ENCODE results near the gene APOA4. TPM values are rescaled to one million over a fixed set of nuclear protein-coding genes. Genes with fewer than 3 reads are reported as not detected.

Gene APOA4
- total RNA-seq, 1 donor from 2014 or later = not detected

DNA sequence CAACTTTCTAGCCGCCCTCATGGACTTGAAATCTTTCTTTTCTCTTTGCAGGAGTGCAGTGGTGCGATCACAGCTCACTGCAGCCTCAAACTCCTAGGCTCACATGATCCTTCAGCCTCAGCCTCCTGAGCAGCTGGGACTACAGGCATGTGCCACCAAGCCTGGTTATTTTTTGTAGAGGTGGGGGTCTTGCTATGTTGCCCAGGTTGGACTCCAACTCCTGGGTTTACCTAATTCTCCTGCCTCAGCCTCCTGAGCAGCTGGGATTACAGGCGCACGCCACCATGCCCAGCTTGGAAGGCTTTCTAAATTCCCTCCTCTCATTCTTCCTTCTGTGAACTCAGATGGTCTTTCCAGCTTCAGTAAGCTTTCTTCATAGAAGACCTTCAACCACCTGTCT lies 19.0 kb upstream of the APOA4 start:
- Mint-ChIP-seq H3K4me1 (peaks cover 14% of the 10 kb centered on the region), H3K9me3 (no peaks in the 10 kb centered on the region), H3K27me3 (ENCODE audit: low read depth) (no peaks in the 10 kb centered on the region), H3K27ac (ENCODE audit: unreplicated experiment) (no peak overlapping the region), H3K4me3 (no peak overlapping the region), H3K36me3 (ENCODE audit: low read depth) (peaks cover 14% of the 10 kb centered on the region)
- DNase-seq (ENCODE audit: low read depth, low spot score) = no peak
- no peak for TF ChIP-seq CTCF (conservative IDR thresholded peaks at IDR 0.05)

DNA sequence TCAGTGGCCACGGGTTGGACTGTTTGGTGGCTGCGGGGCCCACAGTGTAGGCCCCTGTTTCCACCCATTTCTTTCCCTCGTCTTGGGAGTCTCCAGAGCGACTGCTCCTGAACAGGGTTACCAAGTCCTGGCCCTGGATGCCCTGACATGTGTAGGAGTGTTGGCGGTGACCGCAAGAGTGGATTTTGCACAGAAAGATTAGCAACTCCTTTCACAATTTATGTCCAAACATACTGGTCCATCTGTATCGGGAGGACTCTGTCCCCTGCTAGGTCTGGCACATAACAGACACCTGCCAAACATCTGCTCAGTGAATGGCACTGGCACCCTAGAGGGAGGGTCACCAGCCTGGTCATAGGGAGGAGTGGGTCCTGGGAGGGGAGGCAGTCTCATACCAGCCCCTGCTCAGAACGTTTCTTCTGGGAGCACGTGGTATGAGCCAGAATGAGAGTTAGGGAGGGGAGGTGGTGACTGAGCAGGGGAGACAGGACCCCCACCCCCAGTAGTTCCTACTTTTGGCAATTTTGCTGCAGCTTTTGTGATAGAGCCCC lies 17.7 kb upstream of the APOA4 start:
- no peak for TF ChIP-seq CTCF (conservative IDR thresholded peaks at IDR 0.05)
- no peaks in the 10 kb centered on the region for H3K27me3 Mint-ChIP-seq (ENCODE audit: low read depth)

DNA sequence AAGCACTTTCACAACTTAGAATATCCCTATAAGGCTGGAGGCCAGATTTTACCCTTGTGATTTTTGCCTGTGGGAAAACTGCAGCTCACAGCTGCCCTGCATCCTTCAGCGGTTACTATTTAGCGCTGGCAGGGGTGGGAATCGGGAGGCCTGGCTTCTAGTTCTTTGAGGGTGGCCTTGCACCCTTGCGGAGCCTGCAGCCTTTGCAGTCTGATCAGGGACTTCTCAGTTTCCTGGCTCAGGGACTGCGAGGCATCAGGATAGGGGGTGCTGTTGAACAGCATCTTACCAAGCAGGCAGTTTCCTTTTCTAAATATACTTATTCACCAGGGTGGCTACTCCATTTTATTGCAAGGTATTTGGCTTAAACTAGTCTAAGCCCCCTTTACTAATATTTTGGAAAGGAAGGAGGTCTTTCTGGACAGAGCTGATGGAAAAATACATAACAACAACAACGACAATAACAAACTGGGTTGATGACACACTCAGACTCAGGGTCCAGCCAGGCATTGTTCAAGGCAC lies 17.2 kb upstream of the APOA4 start:
- H3K4me3 Mint-ChIP-seq = no peak overlapping the region
- H3K9me3 Mint-ChIP-seq = no peaks in the 10 kb centered on the region
- TF ChIP-seq CTCF (conservative IDR thresholded peaks at IDR 0.05) = no peak
- no peak for DNase-seq (ENCODE audit: low read depth, low spot score)
- H3K4me1 Mint-ChIP-seq = peaks cover 27% of the 10 kb centered on the region
- no peak overlapping the region for H3K27ac Mint-ChIP-seq (ENCODE audit: unreplicated experiment)
- peaks cover 8% of the 10 kb centered on the region for H3K36me3 Mint-ChIP-seq (ENCODE audit: low read depth)
- H3K27me3 Mint-ChIP-seq (ENCODE audit: low read depth) = no peaks in the 10 kb centered on the region

More for the DNA sequence above, 17.7 kb upstream of the APOA4 start:
- Mint-ChIP-seq H3K36me3 (ENCODE audit: low read depth) (peaks cover 9% of the 10 kb centered on the region), H3K9me3 (no peaks in the 10 kb centered on the region), H3K4me3 (peak overlapping the region; percentile 34), H3K4me1 (peaks cover 22% of the 10 kb centered on the region), H3K27ac (ENCODE audit: unreplicated experiment) (peak overlapping the region; percentile 27)
- no peak for DNase-seq (ENCODE audit: low read depth, low spot score)

- Mint-ChIP-seq H3K27ac (ENCODE audit: unreplicated experiment) (no peak overlapping the region), H3K4me1 (peaks cover 32% of the 10 kb centered on the region)
These were observed 15.4 kb upstream of the APOA4 start for GRCh38 chr11:116838321-116839084.

More at GRCh38 chr11:116838321-116839084, 15.4 kb upstream of the APOA4 start:
- H3K27me3 Mint-ChIP-seq (ENCODE audit: low read depth) = no peaks in the 10 kb centered on the region
- no peak overlapping the region for H3K4me3 Mint-ChIP-seq
- peaks cover 4% of the 10 kb centered on the region for H3K36me3 Mint-ChIP-seq (ENCODE audit: low read depth)
- TF ChIP-seq CTCF (conservative IDR thresholded peaks at IDR 0.05) = no peak
- H3K9me3 Mint-ChIP-seq = no peaks in the 10 kb centered on the region
- no peak for DNase-seq (ENCODE audit: low read depth, low spot score)
